ENCODE results near the gene RAPGEF4.
"Not testable (repeated sequence)": the region's sequence is repeated elsewhere in the genome, so short reads cannot be mapped to it uniquely, and the experiment has no call there.

The RAPGEF4 gene

GRCh38 chr2:173075056-173075780, 339.6 kb downstream of the RAPGEF4 start:
- no peak for DNase-seq (ENCODE audit: low read depth)

- no peak for DNase-seq (ENCODE audit: low read depth)
These were observed 340.3 kb downstream of the RAPGEF4 start, which contains the start of gene MAP3K20 for GRCh38 chr2:173075781-173076580. Gene MAP3K20, plus strand, starts transcription at chr2:173075846. Its CDS starts 15,186 bp downstream, at chr2:173091032.

GRCh38 chr2:173076581-173077345, 341.1 kb downstream of the RAPGEF4 start:
- DNase-seq (ENCODE audit: low read depth): no peak

- DNase-seq (ENCODE audit: low read depth): no peak
These were observed 342.0 kb downstream of the RAPGEF4 start for GRCh38 chr2:173077506-173078177.

- DNase-seq (ENCODE audit: low read depth): no peak
These were observed 343.5 kb downstream of the RAPGEF4 start for GRCh38 chr2:173079141-173079540.

GRCh38 chr2:173079973-173080860, 344.6 kb downstream of the RAPGEF4 start:
- peak; percentile 92 for DNase-seq (ENCODE audit: low read depth)

GRCh38 chr2:173086518-173087213, 351.0 kb downstream of the RAPGEF4 start:
- DNase-seq (ENCODE audit: low read depth): no peak

- no peak for DNase-seq (ENCODE audit: low read depth)
These were observed 351.6 kb downstream of the RAPGEF4 start for GRCh38 chr2:173087214-173087581.

GRCh38 chr2:173087793-173088496, 352.3 kb downstream of the RAPGEF4 start:
- DNase-seq (ENCODE audit: low read depth): no peak

GRCh38 chr2:173090276-173090877, 354.7 kb downstream of the RAPGEF4 start:
- DNase-seq (ENCODE audit: low read depth): no peak

- DNase-seq (ENCODE audit: low read depth): no peak
These were observed 355.5 kb downstream of the RAPGEF4 start for GRCh38 chr2:173090973-173091660.

GRCh38 chr2:173091910-173092309, 356.3 kb downstream of the RAPGEF4 start:
- DNase-seq (ENCODE audit: low read depth): no peak

- DNase-seq (ENCODE audit: low read depth): no peak
These were observed 357.3 kb downstream of the RAPGEF4 start for GRCh38 chr2:173092844-173093402.

- DNase-seq (ENCODE audit: low read depth): not testable (repeated sequence)
These were observed 358.0 kb downstream of the RAPGEF4 start for GRCh38 chr2:173093617-173094016.

- no peak for DNase-seq (ENCODE audit: low read depth)
These were observed 359.1 kb downstream of the RAPGEF4 start for GRCh38 chr2:173094731-173095130.

GRCh38 chr2:173095356-173095755, 359.7 kb downstream of the RAPGEF4 start:
- no peak for DNase-seq (ENCODE audit: low read depth)

- no peak for DNase-seq (ENCODE audit: low read depth)
These were observed 363.6 kb downstream of the RAPGEF4 start for GRCh38 chr2:173099271-173099670.

GRCh38 chr2:173099804-173100203, 364.2 kb downstream of the RAPGEF4 start:
- DNase-seq (ENCODE audit: low read depth): no peak
